H9 (cell line): ENCODE data around the gene TMEM156. TPM values are rescaled to one million over a fixed set of nuclear protein-coding genes. Genes with fewer than 3 reads are reported as not detected.
A peak's percentile ranks its signal among the peaks of the same experiment; 100 is the strongest.

Source experiments
- DNase-seq: peaks from one replicate; pipeline ENCODE4 v3.0.0-alpha.2; 2017
- H2AFZ ChIP-seq: one replicate; pipeline ENCODE4 v1.6.1; 2013; ENCODE audit warnings: mild to moderate bottlenecking, low read length, control low read depth, moderate library complexity
- H2AK5ac ChIP-seq: 2 replicates; pipeline ENCODE4 v1.6.1; 2013; ENCODE audit warnings: low read length, control low read depth, mixed read lengths; ENCODE audit not compliant: insufficient read length
- H2BK120ac ChIP-seq: one replicate; pipeline ENCODE4 v1.6.1; 2013; ENCODE audit warnings: low read depth, mild to moderate bottlenecking, low read length, control low read depth, inconsistent platforms; ENCODE audit not compliant: poor library complexity, severe bottlenecking
- H2BK12ac ChIP-seq: 2 replicates; pipeline ENCODE4 v1.6.1; 2013; ENCODE audit warnings: low read length, control low read depth, mixed read lengths, low read depth; ENCODE audit not compliant: insufficient read length
- H2BK15ac ChIP-seq: 2 replicates; pipeline ENCODE4 v1.6.1; 2013; ENCODE audit warnings: low read depth, low read length, control low read depth
- H2BK20ac ChIP-seq: one replicate; pipeline ENCODE4 v1.6.1; 2013; ENCODE audit warnings: low read depth, mild to moderate bottlenecking, low read length, control low read depth, inconsistent platforms; ENCODE audit not compliant: poor library complexity, severe bottlenecking
- H2BK5ac ChIP-seq: 2 replicates; pipeline ENCODE4 v1.6.1; 2013; ENCODE audit warnings: low read length, control low read depth, mixed read lengths; ENCODE audit not compliant: insufficient read length
- H3K14ac ChIP-seq: 2 replicates; pipeline ENCODE4 v1.6.1; 2013; ENCODE audit warnings: low read length, control low read depth; ENCODE audit not compliant: insufficient read depth
- H3K18ac ChIP-seq: 2 replicates; pipeline ENCODE4 v1.6.1; 2013; ENCODE audit warnings: low read depth, mild to moderate bottlenecking, mixed read lengths, low read length, control low read depth; ENCODE audit not compliant: insufficient read length
- H3K23ac ChIP-seq: 2 replicates; pipeline ENCODE4 v1.6.1; 2013; ENCODE audit warnings: low read length, control low read depth, mixed read lengths, low read depth; ENCODE audit not compliant: insufficient read length
- H3K23me2 ChIP-seq: 2 replicates; pipeline ENCODE4 v1.6.1; 2013; ENCODE audit warnings: low read depth, mild to moderate bottlenecking, mixed read lengths, low read length, control low read depth; ENCODE audit not compliant: insufficient read length, poor library complexity, severe bottlenecking
- H3K27ac ChIP-seq: 2 replicates; pipeline ENCODE4 v1.5.1; 2013; ENCODE audit warnings: low read length, control low read depth, mixed read lengths, low read depth; ENCODE audit not compliant: insufficient read length
- H3K27me3 ChIP-seq: 2 replicates; pipeline ENCODE4 v1.6.1; 2013; ENCODE audit warnings: low read length, control low read depth, inconsistent platforms; ENCODE audit not compliant: insufficient read depth
- H3K4ac ChIP-seq: 2 replicates; pipeline ENCODE4 v1.6.1; 2013; ENCODE audit warnings: low read depth, mild to moderate bottlenecking, control low read depth, inconsistent platforms, low read length, moderate library complexity
- H3K4me1 ChIP-seq: 2 replicates; pipeline ENCODE4 v1.6.1; 2013; ENCODE audit warnings: low read length, control low read depth, inconsistent platforms; ENCODE audit not compliant: insufficient read depth
- H3K4me2 ChIP-seq: 2 replicates; pipeline ENCODE4 v1.6.1; 2013; ENCODE audit warnings: low read length, control low read depth, mixed read lengths; ENCODE audit not compliant: insufficient read length, insufficient read depth
- H3K56ac ChIP-seq: 2 replicates; pipeline ENCODE4 v1.6.1; 2013; ENCODE audit warnings: low read depth, mild to moderate bottlenecking, mixed read lengths, low read length, control low read depth; ENCODE audit not compliant: insufficient read length
- H3K79me1 ChIP-seq: 2 replicates; pipeline ENCODE4 v1.6.1; 2013; ENCODE audit warnings: low read depth, mild to moderate bottlenecking, moderate library complexity, low read length, control low read depth, inconsistent platforms; ENCODE audit not compliant: insufficient read depth, poor library complexity, severe bottlenecking
- H3K79me2 ChIP-seq: 2 replicates; pipeline ENCODE4 v1.6.1; 2013; ENCODE audit warnings: low read length, control low read depth, inconsistent platforms; ENCODE audit not compliant: insufficient read depth
- H3K9ac ChIP-seq: 2 replicates; pipeline ENCODE4 v1.6.1; 2013; ENCODE audit warnings: low read length, control low read depth, mixed read lengths; ENCODE audit not compliant: insufficient read length; ENCODE audit errors: extremely low read depth
- H3K9me3 ChIP-seq: one replicate; pipeline ENCODE4 v1.6.1; 2013; ENCODE audit warnings: low read depth, low read length, inconsistent platforms; ENCODE audit not compliant: control insufficient read depth
- H3T11ph ChIP-seq: one replicate; pipeline ENCODE4 v1.6.1; 2013; ENCODE audit warnings: mild to moderate bottlenecking, low read length, control low read depth, inconsistent platforms
- H4K20me1 ChIP-seq: one replicate; pipeline ENCODE4 v1.6.1; 2013; ENCODE audit not compliant: control insufficient read depth, insufficient read length, insufficient read depth
- H4K5ac ChIP-seq: 2 replicates; pipeline ENCODE4 v1.6.1; 2013; ENCODE audit warnings: low read depth, mild to moderate bottlenecking, mixed read lengths, low read length, control low read depth; ENCODE audit not compliant: insufficient read length
- H4K8ac ChIP-seq: replicated peaks from 2 replicates; pipeline ENCODE4 v1.6.1; 2013; ENCODE audit warnings: low read length, control low read depth, mixed read lengths, low read depth; ENCODE audit not compliant: insufficient read length
- H4K91ac ChIP-seq: 2 replicates; pipeline ENCODE4 v1.6.1; 2013; ENCODE audit warnings: low read depth, mild to moderate bottlenecking, moderate library complexity, mixed read lengths, low read length, control low read depth; ENCODE audit not compliant: insufficient read length
- H3K27ac Mint-ChIP-seq, 3 experiments: 2 replicates in 2 of 3; 3 replicates in 1 of 3; pipeline ENCODE4 v1.8.0; 2020 to 2021; ENCODE audit warnings: mixed read lengths in 3 of 3, mild to moderate bottlenecking in 1 of 3, moderate library complexity in 1 of 3
- H3K27me3 Mint-ChIP-seq: 2 replicates; pipeline ENCODE4 v1.8.0; 2021; ENCODE audit warnings: low read depth, mild to moderate bottlenecking, moderate library complexity, mixed read lengths
- H3K36me3 Mint-ChIP-seq, 3 experiments: 2 replicates in 2 of 3; 3 replicates in 1 of 3; pipeline ENCODE4 v1.8.0; 2020 to 2021; ENCODE audit warnings: low read depth in 3 of 3, mixed read lengths in 3 of 3; ENCODE audit not compliant: insufficient read depth in 1 of 3
- H3K4me1 Mint-ChIP-seq, 2 experiments: 2 replicates each; pipeline ENCODE4 v1.8.0; 2020; ENCODE audit warnings: mixed read lengths in 2 of 2
- H3K4me3 Mint-ChIP-seq, 2 experiments: 2 replicates in 1 of 2; 3 replicates in 1 of 2; pipeline ENCODE4 v1.8.0; 2020 to 2021; ENCODE audit warnings: mild to moderate bottlenecking in 2 of 2, mixed read lengths in 2 of 2, moderate library complexity in 1 of 2
- H3K9me3 Mint-ChIP-seq, 2 experiments: 2 replicates in 1 of 2; 3 replicates in 1 of 2; pipeline ENCODE4 v1.8.0; 2020; ENCODE audit warnings: mild to moderate bottlenecking in 2 of 2, mixed read lengths in 2 of 2, moderate library complexity in 1 of 2
- CTCF ChIP-seq: fragments of 200-600 bp; sonication (generic); conservative IDR thresholded peaks from 3 replicates; pipeline ENCODE4 v1.8.0; 2021; ENCODE audit warnings: antibody characterized with exemption, mild to moderate bottlenecking
- WGBS: extraction: QIAGEN DNeasy Blood & Tissue Kit; methylation state at CpG from one replicate; pipeline ENCODE4 v1.1.7; 2013; ENCODE audit warnings: missing lambda C conversion rate, low lambda C conversion rate, mixed read lengths; ENCODE audit not compliant: insufficient read length; ENCODE audit errors: extremely low coverage; 5-methylcytosine and 5-hydroxymethylcytosine counted together
- total RNA-seq: library from RNA; stranded (reverse); gene quantifications from 2 replicates; pipeline ENCODE4 v1.2.1, GENCODE V29; 2021

The TMEM156 gene
- total RNA-seq, 1 experiment from 2014 or later: not detected

- Histone ChIP-seq H3K27me3 (no peaks in the 10 kb centered on the region), H4K20me1 (no peaks in the 10 kb centered on the region), H2AK5ac (no peak overlapping the region), H2AFZ (no peak overlapping the region), H3K9ac (no peak overlapping the region), H4K8ac (no peak overlapping the region), H4K91ac (no peak overlapping the region), H3T11ph (no peak overlapping the region), H3K4me1 (no peaks in the 10 kb centered on the region; the same call in 1 of the 2 replicates), H3K18ac (no peak overlapping the region), H2BK15ac (no peak overlapping the region), H3K23me2 (peaks cover 5% of the 10 kb centered on the region), H3K14ac (no peak overlapping the region), H3K4ac (no peak overlapping the region), H2BK20ac (no peak overlapping the region), H3K4me2 (peak overlapping the region; percentile 66), H4K5ac (no peak overlapping the region), H2BK120ac (no peak overlapping the region), H3K23ac (no peak overlapping the region), H3K56ac (no peak overlapping the region), H2BK12ac (no peak overlapping the region), H3K79me1 (no peaks in the 10 kb centered on the region), H3K27ac (no peak overlapping the region), H3K9me3 (no peaks in the 10 kb centered on the region), H3K79me2 (no peaks in the 10 kb centered on the region), H2BK5ac (no peak overlapping the region)
- H3K4me1 Mint-ChIP-seq: peaks cover 29 to 33% of the 10 kb centered on the region in 2 experiments
- no peaks in the 10 kb centered on the region; a peak in 1 of 5 replicates for H3K9me3 Mint-ChIP-seq
- no peak overlapping the region for H3K27ac Mint-ChIP-seq
- no peaks in the 10 kb centered on the region for H3K27me3 Mint-ChIP-seq
- peak overlapping the region; percentile 85 to 94 for H3K4me3 Mint-ChIP-seq
- no peak for DNase-seq
- no CpG with 5 or more reads among the region's 8 CpGs for WGBS
- no peak for TF ChIP-seq CTCF
- H3K36me3 Mint-ChIP-seq: peaks cover 0 to 2% (median 0%) of the 10 kb centered on the region in 3 experiments; a peak in 1 of 7 replicates
Observed at GRCh38 chr4:39046249-39046648, 14.0 kb upstream of the TMEM156 start.
